ENCODE data around the gene HELZ2. TPM values are rescaled to one million over a fixed set of nuclear protein-coding genes. Genes with fewer than 3 reads are reported as not detected.

Gene HELZ2
- polyA plus RNA-seq, 6 donors from 2014 or later: 2.5 to 11.6 (median 9.3) TPM

- no peaks in the 10 kb centered on the region for H3K27me3 Mint-ChIP-seq
- H3K4me1 Mint-ChIP-seq: peaks cover 0 to 4% (median 0%) of the 10 kb centered on the region in 3 donors
- H3K4me3 Mint-ChIP-seq: no peak overlapping the region
- peaks cover 5 to 7% of the 10 kb centered on the region in 2 donors for H3K36me3 Mint-ChIP-seq
- ATAC-seq (ENCODE audit: low read depth in 2 of 2): no peak
- H3K27ac Mint-ChIP-seq: peak overlapping the region in 1 of 6 donors; percentile 73
- H3K9me3 Mint-ChIP-seq: no peaks in the 10 kb centered on the region
- no peak for DNase-seq
These were observed 20.1 kb upstream of the HELZ2 start for GRCh38 chr20:63594043-63594561.

- Mint-ChIP-seq H3K27ac (no peak overlapping the region), H3K4me3 (no peak overlapping the region), H3K36me3 (peaks cover 5 to 7% of the 10 kb centered on the region in 2 donors), H3K9me3 (no peaks in the 10 kb centered on the region), H3K4me1 (peaks cover 6 to 12% (median 7%) of the 10 kb centered on the region in 3 donors), H3K27me3 (no peaks in the 10 kb centered on the region)
- no peak for DNase-seq
- no peak for ATAC-seq (ENCODE audit: low read depth in 2 of 2)
These were observed 18.6 kb upstream of the HELZ2 start for GRCh38 chr20:63592661-63593060.

DNA sequence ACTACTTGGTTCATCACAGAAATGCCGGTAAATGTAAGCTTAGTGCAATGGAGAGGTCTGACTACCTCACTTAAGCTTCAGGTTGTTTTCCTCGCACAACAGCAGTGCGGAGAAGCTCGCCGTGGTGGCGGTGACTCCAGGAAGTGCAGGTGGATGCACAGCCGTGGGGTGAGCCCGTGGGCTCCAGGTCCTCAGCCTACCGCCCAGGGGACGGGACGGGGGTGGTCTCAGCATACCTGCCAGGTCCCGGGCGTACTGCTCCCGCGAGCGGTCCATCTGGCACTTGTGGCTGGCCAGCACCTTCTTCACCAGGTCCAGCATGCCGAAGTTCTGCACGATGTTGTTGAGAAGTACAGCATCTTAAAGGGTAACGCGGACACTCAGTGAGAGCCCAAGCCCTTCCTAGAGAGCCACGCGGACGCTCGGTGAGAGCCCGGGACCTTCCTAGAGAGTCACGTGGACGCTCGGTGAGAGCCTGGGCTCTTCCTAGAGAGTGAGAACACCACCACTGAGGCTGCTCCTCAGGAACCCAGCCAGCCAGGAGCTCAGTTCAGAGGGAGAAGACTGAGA, 17.8 kb upstream of the HELZ2 start:
- H3K9me3 Mint-ChIP-seq: no peaks in the 10 kb centered on the region
- no peak overlapping the region for H3K27ac Mint-ChIP-seq
- H3K4me1 Mint-ChIP-seq: peaks cover 6 to 13% (median 11%) of the 10 kb centered on the region in 3 donors
- H3K27me3 Mint-ChIP-seq: no peaks in the 10 kb centered on the region
- DNase-seq (no peak), ATAC-seq (ENCODE audit: low read depth in 2 of 2) (no peak)
- H3K4me3 Mint-ChIP-seq: no peak overlapping the region
- peaks cover 5 to 7% of the 10 kb centered on the region in 2 donors for H3K36me3 Mint-ChIP-seq

DNA sequence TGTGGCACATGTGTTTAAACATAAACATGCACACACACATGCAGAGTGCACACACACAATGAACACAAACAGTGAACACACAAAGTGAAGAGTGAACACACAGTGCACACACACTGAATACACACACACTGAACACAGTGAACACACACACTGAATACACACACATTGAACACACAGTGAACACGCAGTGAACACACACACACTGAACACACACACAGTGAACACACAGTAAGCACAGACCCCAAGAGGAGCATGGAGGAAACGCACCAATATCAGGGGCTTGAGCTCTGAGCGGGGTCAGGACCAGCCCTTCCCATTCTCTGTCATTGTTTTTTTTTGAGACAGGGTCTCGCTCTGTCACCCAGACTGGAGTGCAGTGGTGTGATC, 17.1 kb upstream of the HELZ2 start:
- no peak for DNase-seq
- no peak for ATAC-seq (ENCODE audit: low read depth in 2 of 2)
- Mint-ChIP-seq H3K4me1 (peaks cover 6 to 13% (median 11%) of the 10 kb centered on the region in 3 donors), H3K4me3 (no peak overlapping the region), H3K27ac (peak overlapping the region in 2 of 6 donors; percentile 59 to 84), H3K27me3 (no peaks in the 10 kb centered on the region), H3K9me3 (no peaks in the 10 kb centered on the region), H3K36me3 (peaks cover 5 to 7% of the 10 kb centered on the region in 2 donors)

DNA sequence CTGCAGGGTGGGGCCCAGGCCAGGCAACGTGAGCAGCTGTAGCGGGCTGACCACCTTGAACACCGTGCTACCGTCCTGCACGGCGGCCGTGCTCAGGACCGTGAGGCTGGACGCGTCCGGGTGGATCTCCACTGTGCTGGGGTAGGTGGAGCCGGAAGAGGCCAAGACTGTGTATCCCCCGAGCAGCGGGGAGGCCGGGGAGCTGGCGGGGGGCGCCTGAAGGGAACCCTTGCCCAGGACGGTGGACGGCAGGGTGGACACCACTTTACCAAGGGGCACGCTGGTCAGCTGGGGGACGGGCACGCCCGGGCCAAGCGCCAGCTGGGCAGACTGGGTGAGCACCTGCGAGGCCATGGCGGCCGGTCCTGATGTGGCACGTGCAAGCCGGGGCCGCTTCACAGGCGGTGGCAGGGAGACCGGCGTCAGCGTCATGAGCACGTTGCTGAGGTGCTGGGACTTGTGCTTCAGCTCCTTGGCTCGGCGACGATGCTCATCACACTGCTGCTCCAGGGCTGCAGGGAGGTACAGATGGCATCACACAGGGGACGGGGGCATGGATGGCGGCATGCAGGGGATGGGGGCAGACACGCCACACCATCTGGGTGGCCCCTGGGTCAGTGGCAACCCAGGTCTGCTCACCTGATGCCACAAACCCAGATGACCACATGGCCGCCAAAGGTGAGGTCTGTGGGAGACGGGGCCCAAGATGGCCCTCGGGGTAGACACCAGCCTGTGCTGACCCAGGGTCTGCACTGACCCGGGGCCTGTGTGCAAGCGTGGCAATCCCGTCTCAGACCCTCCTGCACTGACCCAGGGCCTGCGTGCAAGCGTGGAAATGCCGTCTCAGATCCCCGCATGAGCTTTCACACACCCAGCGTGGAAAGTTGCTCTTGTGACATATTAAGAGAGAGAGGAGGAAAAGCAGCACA, 16.4 kb upstream of the HELZ2 start:
- no peaks in the 10 kb centered on the region for H3K27me3 Mint-ChIP-seq
- peaks cover 11 to 13% (median 11%) of the 10 kb centered on the region in 3 donors for H3K4me1 Mint-ChIP-seq
- no peaks in the 10 kb centered on the region for H3K9me3 Mint-ChIP-seq
- ATAC-seq (ENCODE audit: low read depth in 2 of 2) (no peak), DNase-seq (no peak)
- no peak overlapping the region for H3K4me3 Mint-ChIP-seq
- peak overlapping the region in 2 of 6 donors; percentile 58 to 59 for H3K27ac Mint-ChIP-seq
- H3K36me3 Mint-ChIP-seq: peaks cover 5 to 7% of the 10 kb centered on the region in 2 donors

DNA sequence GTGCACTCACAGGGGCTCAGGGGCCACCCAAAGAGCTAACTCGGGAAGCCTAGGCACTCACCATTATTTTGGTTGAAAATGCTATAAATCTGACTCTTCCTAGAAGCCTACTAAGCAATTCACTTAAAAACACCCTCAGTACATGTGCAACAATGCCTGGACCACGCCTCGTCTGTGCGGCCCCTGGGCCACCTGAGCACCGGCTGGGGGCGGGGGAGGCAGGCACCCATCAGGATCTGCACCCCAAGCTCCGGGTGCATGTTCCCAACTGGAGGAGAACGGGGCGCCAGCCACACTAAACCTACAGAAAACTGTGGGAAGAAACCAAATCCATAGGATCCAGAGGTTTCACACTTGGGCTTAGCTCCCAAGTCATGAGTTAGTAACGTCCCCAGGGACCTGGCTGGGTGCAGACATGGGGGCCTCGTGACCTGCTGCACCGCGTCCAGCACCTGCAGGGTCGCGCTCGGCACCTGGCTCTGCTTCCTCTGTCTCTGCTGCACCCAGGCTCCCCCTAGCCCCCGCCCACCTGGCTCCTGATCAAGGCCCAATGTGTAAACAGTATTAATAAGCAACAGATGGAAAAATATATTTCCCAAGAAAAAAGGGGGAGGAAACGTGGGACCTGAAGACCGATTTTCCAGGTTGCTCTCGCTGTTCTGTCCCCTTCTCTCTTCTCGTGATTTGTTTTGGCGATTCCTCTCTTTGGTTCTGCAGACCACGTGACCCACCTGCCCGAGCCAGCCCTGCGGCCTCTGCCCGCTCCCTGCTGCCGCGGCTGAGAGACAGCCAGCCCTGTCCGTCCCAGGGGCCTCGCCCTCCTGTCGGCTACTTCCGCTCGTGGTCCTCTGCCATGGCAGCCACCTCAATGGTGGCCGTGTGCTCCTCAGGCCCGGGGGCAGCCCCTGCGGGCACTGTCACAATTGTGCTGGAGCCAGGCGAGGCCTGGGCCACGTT, 15.5 kb upstream of the HELZ2 start:
- ATAC-seq (ENCODE audit: low read depth in 2 of 2): no peak
- H3K36me3 Mint-ChIP-seq: peaks cover 5 to 7% of the 10 kb centered on the region in 2 donors
- H3K27ac Mint-ChIP-seq: peak overlapping the region in 3 of 6 donors; percentile 50 to 86 (median 59)
- H3K9me3 Mint-ChIP-seq: no peaks in the 10 kb centered on the region
- H3K27me3 Mint-ChIP-seq: no peaks in the 10 kb centered on the region
- no peak for DNase-seq
- H3K4me1 Mint-ChIP-seq: peaks cover 11 to 13% (median 11%) of the 10 kb centered on the region in 3 donors
- no peak overlapping the region for H3K4me3 Mint-ChIP-seq

GRCh38 chr20:63588641-63589041, 14.6 kb upstream of the HELZ2 start:
- DNase-seq: no peak
- no peak overlapping the region for H3K4me3 Mint-ChIP-seq
- ATAC-seq (ENCODE audit: low read depth in 2 of 2): no peak
- H3K27me3 Mint-ChIP-seq: no peaks in the 10 kb centered on the region
- peaks cover 11 to 13% (median 11%) of the 10 kb centered on the region in 3 donors for H3K4me1 Mint-ChIP-seq
- peaks cover 5 to 7% of the 10 kb centered on the region in 2 donors for H3K36me3 Mint-ChIP-seq
- H3K9me3 Mint-ChIP-seq: no peaks in the 10 kb centered on the region
- peak overlapping the region in 1 of 6 donors; percentile 82 for H3K27ac Mint-ChIP-seq

DNA sequence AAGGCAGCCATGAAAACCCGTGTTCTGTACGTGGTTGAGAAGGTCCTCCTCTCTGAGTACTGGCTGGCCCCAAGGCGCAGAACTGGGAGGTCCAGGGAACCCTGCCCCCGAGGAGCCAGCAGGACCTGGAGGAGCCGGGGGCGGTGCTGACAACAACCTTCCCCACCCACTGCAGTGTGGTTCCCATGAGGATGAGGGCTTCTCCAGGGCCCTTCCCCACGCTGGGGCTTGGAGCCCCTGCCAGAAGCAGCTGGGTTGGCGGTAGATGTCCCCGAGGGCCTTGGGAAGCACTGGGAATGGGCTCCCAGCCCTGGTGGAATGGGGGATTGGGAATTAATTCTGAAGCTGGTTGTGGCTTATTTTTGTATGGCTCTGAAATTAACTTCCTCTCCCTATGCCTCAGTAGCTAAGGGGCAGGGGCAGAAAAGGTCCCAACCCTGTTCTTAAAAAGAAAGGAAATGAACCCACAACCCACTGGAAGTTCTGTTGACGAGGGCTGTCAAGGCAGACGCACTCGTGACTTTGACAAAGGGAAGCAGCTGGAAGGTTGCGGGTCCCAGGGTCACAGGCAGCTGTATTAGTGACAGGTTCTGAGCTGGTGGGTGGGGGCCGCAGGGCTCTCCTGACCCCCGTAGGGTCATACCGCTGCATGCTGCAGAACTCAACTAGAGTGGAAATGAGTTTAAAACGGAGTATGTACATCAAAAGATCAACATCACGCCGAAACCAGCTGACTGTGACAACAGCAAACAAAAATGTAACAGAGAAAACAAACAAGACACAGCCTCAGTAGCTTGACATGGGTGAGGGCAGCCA, 13.9 kb upstream of the HELZ2 start:
- ATAC-seq (ENCODE audit: low read depth in 2 of 2): peak; percentile 58 to 60
- Mint-ChIP-seq H3K27me3 (no peaks in the 10 kb centered on the region), H3K4me1 (peaks cover 11 to 13% (median 11%) of the 10 kb centered on the region in 3 donors), H3K27ac (peak overlapping the region in 4 of 6 donors; percentile 63 to 91 (median 72)), H3K36me3 (peaks cover 1 to 5% of the 10 kb centered on the region in 2 donors), H3K9me3 (no peaks in the 10 kb centered on the region), H3K4me3 (no peak overlapping the region)
- DNase-seq: no peak

DNA sequence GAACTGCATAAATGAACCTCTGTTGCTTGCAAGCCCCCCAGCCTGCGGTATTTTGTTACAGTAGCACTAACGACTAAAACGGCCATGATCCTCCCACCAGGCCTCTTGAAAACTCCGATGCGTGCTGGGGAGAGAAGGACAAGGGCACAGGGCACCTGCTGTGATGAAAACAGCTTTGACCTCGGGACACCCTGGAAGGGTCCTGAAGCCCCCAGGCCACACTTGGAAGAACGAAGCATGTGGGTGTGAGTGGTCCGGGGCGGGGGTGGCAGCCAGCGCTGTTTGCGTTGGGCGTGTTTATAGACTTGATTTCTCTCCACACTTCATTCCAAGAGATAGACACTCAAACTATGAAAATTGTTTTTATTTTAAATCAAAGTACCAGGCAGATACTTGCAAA, 13.2 kb upstream of the HELZ2 start:
- ATAC-seq (ENCODE audit: low read depth in 2 of 2) (no peak), DNase-seq (no peak)
- Mint-ChIP-seq H3K4me1 (peaks cover 11 to 13% (median 11%) of the 10 kb centered on the region in 3 donors), H3K27me3 (no peaks in the 10 kb centered on the region), H3K36me3 (peaks cover 0 to 5% of the 10 kb centered on the region in 2 donors), H3K9me3 (no peaks in the 10 kb centered on the region), H3K27ac (peak overlapping the region in 5 of 6 donors; percentile 9 to 64 (median 32)), H3K4me3 (peak overlapping the region in 1 of 8 donors; percentile 54)

GRCh38 chr20:63586797-63587196, 12.8 kb upstream of the HELZ2 start:
- ATAC-seq (ENCODE audit: low read depth in 2 of 2) (no peak), DNase-seq (no peak)
- Mint-ChIP-seq H3K36me3 (peaks cover 0 to 5% of the 10 kb centered on the region in 2 donors), H3K9me3 (no peaks in the 10 kb centered on the region), H3K27ac (peak overlapping the region in 3 of 6 donors; percentile 24 to 53 (median 32)), H3K27me3 (no peaks in the 10 kb centered on the region), H3K4me1 (peaks cover 11 to 13% (median 11%) of the 10 kb centered on the region in 3 donors), H3K4me3 (no peak overlapping the region)

DNA sequence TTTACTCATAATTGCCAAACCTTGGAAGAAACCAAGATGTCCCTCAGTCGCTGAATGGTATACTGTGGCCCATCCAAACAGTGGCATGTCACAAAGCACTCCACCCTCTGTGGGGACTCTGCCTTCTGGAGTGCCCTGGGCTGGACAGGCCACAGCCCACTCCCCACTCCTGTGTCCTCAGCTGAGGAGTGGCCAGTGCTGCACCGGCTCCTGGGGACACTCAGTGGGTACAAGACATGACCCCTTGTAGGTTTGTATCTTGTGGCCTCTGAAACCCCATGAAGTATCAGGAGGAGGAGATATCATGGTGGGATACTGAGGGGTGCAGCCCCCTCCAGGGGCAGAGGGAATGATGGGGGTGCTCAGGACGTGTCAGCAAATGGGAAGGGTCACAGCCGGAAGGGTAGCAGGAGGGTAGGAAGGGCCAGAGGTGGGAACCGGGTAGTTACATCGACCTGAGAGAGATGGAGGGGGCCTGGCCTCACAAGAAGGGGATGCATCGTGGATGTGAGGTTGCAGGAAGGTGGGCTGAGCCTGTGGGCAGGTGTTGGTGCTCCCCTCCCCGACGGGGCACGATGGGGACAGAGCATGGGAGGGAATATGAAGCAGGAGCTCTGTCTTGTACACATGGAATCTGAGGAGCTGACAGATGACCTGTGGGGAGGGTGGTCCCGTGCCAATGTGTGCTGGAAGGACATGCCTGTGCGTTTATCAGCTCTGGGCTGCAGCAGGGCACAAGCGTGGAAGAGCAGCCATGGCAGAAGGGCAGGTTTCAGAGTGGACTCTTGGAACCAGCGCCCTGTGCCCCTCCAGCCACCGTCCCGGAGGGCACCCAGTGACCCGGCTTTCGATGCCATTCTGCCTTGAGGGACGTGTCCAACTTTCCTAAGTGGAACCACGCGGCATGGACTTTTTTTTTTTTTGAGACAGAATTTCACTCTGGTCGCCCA, 11.9 kb upstream of the HELZ2 start:
- Mint-ChIP-seq H3K4me3 (no peak overlapping the region), H3K4me1 (peaks cover 11 to 15% (median 12%) of the 10 kb centered on the region in 3 donors), H3K27ac (peak overlapping the region in 3 of 6 donors; percentile 5 to 69 (median 52)), H3K36me3 (peaks cover 0 to 2% of the 10 kb centered on the region in 2 donors), H3K27me3 (no peaks in the 10 kb centered on the region), H3K9me3 (no peaks in the 10 kb centered on the region)
- ATAC-seq (ENCODE audit: low read depth in 2 of 2) (no peak), DNase-seq (no peak)

All from naive B cell (primary cell).